GM12801 (cell line): ENCODE results near the gene SYNE2.

Source experiments
- CTCF ChIP-seq: IDR thresholded peaks from one replicate; pipeline ENCODE4 v1.5.1; 2011; ENCODE audit warnings: control low read depth; ENCODE audit not compliant: insufficient read length; ENCODE audit errors: extremely low read depth

SYNE2 gene, protein sequence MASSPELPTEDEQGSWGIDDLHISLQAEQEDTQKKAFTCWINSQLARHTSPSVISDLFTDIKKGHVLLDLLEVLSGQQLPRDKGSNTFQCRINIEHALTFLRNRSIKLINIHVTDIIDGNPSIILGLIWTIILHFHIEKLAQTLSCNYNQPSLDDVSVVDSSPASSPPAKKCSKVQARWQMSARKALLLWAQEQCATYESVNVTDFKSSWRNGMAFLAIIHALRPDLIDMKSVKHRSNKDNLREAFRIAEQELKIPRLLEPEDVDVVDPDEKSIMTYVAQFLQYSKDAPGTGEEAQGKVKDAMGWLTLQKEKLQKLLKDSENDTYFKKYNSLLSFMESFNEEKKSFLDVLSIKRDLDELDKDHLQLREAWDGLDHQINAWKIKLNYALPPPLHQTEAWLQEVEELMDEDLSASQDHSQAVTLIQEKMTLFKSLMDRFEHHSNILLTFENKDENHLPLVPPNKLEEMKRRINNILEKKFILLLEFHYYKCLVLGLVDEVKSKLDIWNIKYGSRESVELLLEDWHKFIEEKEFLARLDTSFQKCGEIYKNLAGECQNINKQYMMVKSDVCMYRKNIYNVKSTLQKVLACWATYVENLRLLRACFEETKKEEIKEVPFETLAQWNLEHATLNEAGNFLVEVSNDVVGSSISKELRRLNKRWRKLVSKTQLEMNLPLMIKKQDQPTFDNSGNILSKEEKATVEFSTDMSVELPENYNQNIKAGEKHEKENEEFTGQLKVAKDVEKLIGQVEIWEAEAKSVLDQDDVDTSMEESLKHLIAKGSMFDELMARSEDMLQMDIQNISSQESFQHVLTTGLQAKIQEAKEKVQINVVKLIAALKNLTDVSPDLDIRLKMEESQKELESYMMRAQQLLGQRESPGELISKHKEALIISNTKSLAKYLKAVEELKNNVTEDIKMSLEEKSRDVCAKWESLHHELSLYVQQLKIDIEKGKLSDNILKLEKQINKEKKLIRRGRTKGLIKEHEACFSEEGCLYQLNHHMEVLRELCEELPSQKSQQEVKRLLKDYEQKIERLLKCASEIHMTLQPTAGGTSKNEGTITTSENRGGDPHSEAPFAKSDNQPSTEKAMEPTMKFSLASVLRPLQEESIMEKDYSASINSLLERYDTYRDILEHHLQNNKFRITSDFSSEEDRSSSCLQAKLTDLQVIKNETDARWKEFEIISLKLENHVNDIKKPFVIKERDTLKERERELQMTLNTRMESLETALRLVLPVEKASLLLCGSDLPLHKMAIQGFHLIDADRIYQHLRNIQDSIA (N-terminal part only)

GRCh38 chr14:63852817-63853731 is at the start of gene SYNE2:
TSS of gene SYNE2 (plus strand) at chr14:63853004. CDS start at chr14:63909149, 56,145 bp downstream.
- no peak for TF ChIP-seq CTCF

DNA sequence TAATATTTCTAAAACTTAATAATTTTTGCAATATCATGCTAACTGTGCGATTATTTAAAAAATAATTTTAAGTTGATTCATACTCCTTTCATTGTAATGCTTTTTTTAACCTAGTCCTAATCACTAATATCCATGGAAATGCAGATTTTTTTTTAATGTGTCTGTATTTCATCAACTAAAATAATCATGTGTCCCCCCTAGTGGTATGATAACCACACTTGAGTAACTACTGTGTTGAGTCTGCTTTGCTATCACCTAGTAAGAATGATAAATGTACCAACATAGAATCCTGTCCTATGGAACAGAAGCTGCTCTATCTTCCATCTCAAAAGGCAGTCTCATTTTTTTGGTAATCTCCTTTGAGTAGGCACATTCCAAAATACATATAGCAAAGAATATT is 19.1 kb upstream of the SYNE2 start:
- no peak for TF ChIP-seq CTCF

- TF ChIP-seq CTCF = no peak
These were observed 11.8 kb upstream of the SYNE2 start for GRCh38 chr14:63840981-63841380.

DNA sequence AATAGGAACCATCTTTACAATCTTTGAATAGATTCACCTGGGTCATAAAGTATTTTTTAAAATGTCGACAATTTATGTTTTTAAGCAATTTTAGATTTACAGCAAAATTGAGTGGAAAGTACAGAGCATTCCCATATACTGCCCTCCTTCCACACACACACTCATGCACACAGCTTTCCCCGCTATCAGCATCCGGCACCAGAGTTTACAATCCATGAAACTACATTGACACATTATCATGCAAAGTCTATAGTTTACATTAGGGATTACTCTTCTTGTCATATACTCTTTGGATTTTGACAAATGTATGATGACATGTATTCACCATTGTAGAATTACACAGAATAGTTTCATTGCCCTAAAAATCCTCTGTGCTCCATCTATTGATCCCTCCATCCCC is 9.0 kb upstream of the SYNE2 start:
- TF ChIP-seq CTCF = no peak

DNA sequence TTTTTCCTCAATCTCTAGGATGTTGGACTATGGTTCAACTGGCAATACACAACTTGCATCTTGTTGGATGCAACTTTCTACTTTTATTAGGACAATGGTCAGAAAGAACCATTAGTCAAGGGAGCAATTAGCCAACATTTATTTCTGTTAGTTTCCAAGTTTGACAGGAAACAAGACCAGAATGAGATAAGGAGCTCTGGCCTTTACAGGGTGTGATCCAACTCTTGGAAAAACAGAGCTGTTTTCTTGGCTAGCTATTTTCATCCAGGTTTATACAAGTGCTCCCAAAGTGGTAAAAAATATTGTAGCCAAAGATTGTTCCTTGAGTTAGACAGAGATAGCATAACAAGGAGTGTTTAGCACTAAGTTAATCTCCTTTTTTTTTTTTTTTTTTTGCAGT is 3.9 kb upstream of the SYNE2 start:
- no peak for TF ChIP-seq CTCF

- no peak for TF ChIP-seq CTCF
These were observed 460 bp upstream of the SYNE2 start for GRCh38 chr14:63852271-63852816.
